ENCODE measurements around the gene NUDT8. TPM values are rescaled to one million over a fixed set of nuclear protein-coding genes. Genes with fewer than 3 reads are reported as not detected.
"Not testable (repeated sequence)": the region's sequence is repeated elsewhere in the genome, so short reads cannot be mapped to it uniquely, and the experiment has no call there.

NUDT8 gene
- total RNA-seq, 4 donors from 2014 or later = 5.0 to 64.1 (median 45.4) TPM

DNA sequence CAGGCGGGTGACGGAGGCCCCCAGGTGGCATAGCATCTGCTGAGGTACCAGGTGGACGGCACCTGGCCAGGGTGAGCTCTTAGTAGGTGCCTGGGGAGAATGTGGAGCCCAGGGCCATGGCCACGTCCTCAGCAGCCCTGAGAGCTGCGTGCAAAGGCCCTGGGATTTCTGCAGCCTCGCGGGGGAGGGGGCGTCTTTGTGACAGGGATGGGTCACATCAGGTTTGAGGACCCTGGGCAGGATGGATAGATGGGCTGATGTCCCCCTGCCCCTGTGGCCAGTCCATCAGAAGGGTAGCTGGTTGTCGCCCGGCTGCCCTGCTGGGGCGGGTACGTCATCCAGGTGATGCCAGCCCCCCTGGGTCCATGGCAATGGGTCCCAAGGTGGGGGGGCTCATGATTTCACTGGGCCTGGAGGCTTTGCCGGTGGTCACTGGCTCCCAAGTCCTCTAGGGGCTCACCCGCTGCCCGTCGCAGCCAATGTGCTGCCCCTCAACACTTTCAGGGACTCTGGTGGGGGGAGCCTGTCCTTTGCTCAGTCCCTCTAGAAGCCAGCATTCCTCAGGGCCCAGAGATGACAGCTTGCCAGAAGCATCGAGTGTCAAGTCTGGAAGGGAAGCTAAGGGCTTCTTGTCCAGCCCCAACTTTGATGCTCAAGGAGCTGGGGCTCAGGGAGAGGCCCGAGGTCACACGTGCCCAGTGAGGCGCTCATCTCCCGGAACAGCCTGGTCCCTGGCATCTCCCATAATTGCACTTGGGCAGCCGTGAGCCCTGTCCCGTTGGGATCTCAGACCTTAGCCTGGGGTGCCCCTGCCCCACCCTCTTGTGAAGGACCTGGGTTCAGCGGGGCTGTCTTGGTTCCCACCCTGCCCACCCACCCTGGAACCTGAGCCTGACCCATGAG lies 9.0 kb upstream of the NUDT8 start:
- no peak overlapping the region for H3K4me3 ChIP-seq
- H3K4me1 ChIP-seq = peaks cover 0 to 13% (median 0%) of the 10 kb centered on the region in 4 donors
- H3K27ac ChIP-seq = no peak overlapping the region
- no peak for TF ChIP-seq POLR2A (IDR thresholded peaks at IDR 0.05)
- TF ChIP-seq, protein P1, sequence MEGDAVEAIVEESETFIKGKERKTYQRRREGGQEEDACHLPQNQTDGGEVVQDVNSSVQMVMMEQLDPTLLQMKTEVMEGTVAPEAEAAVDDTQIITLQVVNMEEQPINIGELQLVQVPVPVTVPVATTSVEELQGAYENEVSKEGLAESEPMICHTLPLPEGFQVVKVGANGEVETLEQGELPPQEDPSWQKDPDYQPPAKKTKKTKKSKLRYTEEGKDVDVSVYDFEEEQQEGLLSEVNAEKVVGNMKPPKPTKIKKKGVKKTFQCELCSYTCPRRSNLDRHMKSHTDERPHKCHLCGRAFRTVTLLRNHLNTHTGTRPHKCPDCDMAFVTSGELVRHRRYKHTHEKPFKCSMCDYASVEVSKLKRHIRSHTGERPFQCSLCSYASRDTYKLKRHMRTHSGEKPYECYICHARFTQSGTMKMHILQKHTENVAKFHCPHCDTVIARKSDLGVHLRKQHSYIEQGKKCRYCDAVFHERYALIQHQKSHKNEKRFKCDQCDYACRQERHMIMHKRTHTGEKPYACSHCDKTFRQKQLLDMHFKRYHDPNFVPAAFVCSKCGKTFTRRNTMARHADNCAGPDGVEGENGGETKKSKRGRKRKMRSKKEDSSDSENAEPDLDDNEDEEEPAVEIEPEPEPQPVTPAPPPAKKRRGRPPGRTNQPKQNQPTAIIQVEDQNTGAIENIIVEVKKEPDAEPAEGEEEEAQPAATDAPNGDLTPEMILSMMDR (IDR thresholded peaks at IDR 0.05) = no peak
- no peaks in the 10 kb centered on the region for H3K36me3 ChIP-seq
- no peaks in the 10 kb centered on the region for H3K9me3 ChIP-seq
- DNase-seq = no peak
- H3K27me3 ChIP-seq = no peaks in the 10 kb centered on the region

DNA sequence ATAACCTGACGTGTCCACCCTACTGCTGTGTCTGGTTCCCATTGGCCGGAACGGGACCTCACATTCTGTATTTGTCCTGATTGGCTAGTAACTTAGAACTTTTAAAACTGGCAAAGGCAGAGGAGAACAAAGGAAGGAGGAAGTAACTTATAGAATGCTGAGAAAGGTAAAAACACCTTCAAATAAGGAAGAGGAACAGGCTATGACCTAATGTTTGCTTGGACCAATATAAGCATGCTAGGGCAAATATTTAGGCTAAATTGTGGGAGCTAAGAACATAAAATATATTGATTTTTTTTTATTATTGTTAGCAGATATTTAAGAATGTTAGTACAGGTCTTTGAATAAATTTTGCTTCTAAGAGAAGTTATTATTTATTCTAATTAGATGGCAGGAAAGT lies 7.7 kb upstream of the NUDT8 start:
- not testable (repeated sequence) for H3K27me3 ChIP-seq, H3K9me3 ChIP-seq, H3K4me3 ChIP-seq, H3K27ac ChIP-seq, DNase-seq, H3K36me3 ChIP-seq
- peaks cover 0 to 22% (median 0%) of the 10 kb centered on the region in 4 donors for H3K4me1 ChIP-seq

DNA sequence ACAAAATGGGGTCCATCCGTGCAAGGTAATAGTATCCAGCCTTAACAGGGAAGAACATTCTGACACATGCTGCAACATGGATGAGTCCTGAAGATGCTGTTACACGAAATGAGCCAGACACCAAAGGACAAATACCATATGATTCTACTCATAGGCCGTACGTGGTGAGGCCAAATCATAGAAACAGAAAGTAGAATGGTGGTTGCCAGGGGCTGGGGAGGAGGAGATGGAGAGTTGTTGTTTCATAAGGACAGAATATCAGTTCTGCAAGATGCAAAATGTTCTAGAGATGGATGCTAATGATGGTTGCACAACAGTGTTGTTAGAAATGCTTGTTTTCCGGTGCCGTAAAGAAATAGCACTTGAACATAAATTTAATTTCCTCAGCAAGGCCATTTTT lies 7.2 kb upstream of the NUDT8 start:
- Histone ChIP-seq H3K4me1 (peaks cover 0 to 27% (median 0%) of the 10 kb centered on the region in 4 donors), H3K4me3 (no peak overlapping the region), H3K27ac (no peak overlapping the region), H3K9me3 (no peaks in the 10 kb centered on the region), H3K36me3 (no peaks in the 10 kb centered on the region), H3K27me3 (no peaks in the 10 kb centered on the region)
- no peak for DNase-seq
- no peak for TF ChIP-seq POLR2A (IDR thresholded peaks at IDR 0.05)
- TF ChIP-seq, protein P1 (IDR thresholded peaks at IDR 0.05) = no peak

DNA sequence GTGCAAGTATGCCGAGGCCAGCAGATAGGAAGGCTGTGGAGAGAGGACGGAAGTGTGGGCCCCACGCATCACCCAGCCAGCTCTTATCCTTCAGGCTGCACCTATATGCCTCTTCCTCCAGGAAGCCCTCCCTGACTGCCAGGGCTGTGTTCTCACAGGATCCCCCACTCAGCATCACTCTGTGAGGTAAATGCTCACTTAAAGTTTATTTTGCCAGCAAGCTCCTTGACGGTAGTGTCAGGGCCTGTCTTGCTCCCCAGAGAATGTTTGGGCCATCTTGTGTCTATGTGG lies 5.4 kb upstream of the NUDT8 start:
- no peaks in the 10 kb centered on the region for H3K27me3 ChIP-seq
- H3K36me3 ChIP-seq = no peaks in the 10 kb centered on the region
- H3K4me1 ChIP-seq = peaks cover 5 to 40% (median 9%) of the 10 kb centered on the region in 4 donors
- H3K4me3 ChIP-seq = no peak overlapping the region
- H3K27ac ChIP-seq = peak overlapping the region in 3 of 4 donors; percentile 41 to 100 (median 100)
- TF ChIP-seq POLR2A (IDR thresholded peaks at IDR 0.05) = no peak
- TF ChIP-seq, protein P1 (IDR thresholded peaks at IDR 0.05) = no peak
- no peaks in the 10 kb centered on the region for H3K9me3 ChIP-seq
- no peak for DNase-seq

DNA sequence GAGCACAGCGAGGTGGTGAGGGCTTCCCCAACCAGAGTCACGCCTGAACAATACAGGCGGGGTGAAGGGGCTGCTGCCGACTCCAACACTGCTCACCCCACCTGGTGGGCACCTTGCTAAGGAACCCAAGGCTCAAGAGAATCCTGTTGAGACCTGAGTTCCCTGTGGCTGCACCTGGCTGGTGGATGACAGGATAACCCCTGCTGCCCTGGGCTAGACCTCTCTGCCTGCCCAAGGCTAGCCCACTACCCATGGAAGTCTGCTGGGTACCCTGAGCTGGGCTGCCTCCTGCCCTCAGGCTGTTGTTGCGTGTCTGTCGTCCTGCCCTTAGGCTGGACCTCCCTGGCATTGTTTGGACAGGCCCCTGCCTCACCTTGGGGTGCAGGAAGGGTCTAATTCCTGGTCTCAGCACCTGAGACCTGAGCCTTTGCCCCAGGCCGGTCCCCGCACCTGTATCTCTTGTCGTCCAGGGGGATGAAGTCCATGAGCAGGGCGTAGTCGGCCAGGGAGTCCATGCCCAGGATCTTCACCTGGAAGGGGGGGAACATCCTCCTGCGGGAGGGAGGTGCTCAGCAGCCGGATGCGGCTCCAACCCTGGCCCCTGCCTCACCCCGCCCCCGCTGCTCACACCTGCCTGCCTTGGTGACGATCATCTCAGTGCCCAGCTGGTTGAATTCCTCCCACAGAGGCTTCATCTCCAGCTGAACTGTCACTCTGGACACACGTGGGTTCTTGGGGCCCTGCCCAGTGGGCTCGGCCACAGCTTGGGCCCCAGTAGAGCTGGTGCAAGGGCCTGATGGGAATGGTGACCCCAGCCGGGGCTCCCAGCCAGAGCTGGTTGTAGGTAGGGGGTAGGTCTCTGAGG lies 4.9 kb upstream of the NUDT8 start:
- TF ChIP-seq POLR2A (IDR thresholded peaks at IDR 0.05) = peak; percentile 21 to 43
- TF ChIP-seq, protein P1 (IDR thresholded peaks at IDR 0.05) = no peak
- Histone ChIP-seq H3K27ac (peak overlapping the region in 3 of 4 donors; percentile 90 to 100 (median 100)), H3K9me3 (no peaks in the 10 kb centered on the region), H3K36me3 (no peaks in the 10 kb centered on the region), H3K27me3 (no peaks in the 10 kb centered on the region), H3K4me1 (peaks cover 5 to 40% (median 9%) of the 10 kb centered on the region in 4 donors), H3K4me3 (peak overlapping the region in 1 of 4 donors; percentile 22)
- DNase-seq = peak in 2 of 3 donors; percentile 84 to 93
